ENCODE measurements around the gene F8. TPM values are rescaled to one million over a fixed set of nuclear protein-coding genes. Genes with fewer than 3 reads are reported as not detected.
A peak's percentile ranks its signal among the peaks of the same experiment; 100 is the strongest.

F8 gene
- total and polyA plus RNA-seq, 9 of the 15 experiments (the other 6 are each of a cell fraction or from before 2014, with no cell fraction given): 0.41 to 3.8 (median 0.91) TPM

DNA sequence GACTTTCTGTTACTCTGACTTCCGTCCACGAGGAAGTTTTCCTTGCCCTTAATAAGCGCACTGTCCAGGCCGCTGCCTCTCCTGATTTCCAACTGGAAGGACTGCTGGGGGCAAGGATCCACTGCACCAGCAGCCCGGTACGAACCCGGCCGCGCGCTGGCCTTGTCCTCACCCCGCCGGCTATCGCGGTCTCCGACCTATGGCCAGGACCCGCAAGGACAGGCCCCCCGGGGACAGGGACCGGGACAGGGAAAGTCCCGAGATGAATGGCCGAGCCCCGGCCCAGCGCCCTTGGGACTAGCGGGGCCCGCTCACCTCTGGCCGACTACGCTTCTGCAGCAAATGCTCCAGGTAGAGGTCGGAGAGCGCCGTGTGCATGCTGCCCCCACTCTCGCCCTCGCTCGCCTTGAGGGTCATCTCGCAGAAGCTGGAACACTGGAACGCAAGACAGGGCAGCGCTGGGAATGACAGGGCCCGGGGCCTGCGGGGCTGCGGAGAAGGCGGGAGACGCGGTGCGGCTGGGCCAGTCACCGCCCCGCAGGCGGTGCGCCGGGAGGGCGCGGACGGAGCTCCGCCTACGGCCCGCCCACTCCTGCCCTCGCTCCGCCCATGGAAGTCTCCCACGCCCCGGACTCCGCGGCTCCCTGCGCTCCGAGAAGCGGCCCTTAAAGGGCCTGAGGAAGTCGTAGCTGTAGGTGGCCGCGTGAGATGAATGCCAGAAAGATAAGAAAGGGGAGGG, 217.4 kb downstream of the F8 start, which contains the start of gene MPP1 (continued):
- TF ChIP-seq, protein P1, sequence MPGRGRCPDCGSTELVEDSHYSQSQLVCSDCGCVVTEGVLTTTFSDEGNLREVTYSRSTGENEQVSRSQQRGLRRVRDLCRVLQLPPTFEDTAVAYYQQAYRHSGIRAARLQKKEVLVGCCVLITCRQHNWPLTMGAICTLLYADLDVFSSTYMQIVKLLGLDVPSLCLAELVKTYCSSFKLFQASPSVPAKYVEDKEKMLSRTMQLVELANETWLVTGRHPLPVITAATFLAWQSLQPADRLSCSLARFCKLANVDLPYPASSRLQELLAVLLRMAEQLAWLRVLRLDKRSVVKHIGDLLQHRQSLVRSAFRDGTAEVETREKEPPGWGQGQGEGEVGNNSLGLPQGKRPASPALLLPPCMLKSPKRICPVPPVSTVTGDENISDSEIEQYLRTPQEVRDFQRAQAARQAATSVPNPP (IDR thresholded peaks at IDR 0.05; ENCODE audit: borderline replicate concordance, insufficient read depth, insufficient read length): no peak
- TF ChIP-seq RBM39 (optimal IDR thresholded peaks at IDR 0.05; ENCODE audit: low read depth, low read length): no peak
- no peak for TF ChIP-seq FOXM1 (IDR thresholded peaks at IDR 0.05; ENCODE audit: low read depth)
- TF ChIP-seq FOXM1 (CRISPR knock-in tag; IDR thresholded peaks at IDR 0.05; ENCODE audit: low read depth): 0 out of 2 replicates have a peak, but pooled peaks have one; percentile 43
- TF ChIP-seq, protein P2, sequence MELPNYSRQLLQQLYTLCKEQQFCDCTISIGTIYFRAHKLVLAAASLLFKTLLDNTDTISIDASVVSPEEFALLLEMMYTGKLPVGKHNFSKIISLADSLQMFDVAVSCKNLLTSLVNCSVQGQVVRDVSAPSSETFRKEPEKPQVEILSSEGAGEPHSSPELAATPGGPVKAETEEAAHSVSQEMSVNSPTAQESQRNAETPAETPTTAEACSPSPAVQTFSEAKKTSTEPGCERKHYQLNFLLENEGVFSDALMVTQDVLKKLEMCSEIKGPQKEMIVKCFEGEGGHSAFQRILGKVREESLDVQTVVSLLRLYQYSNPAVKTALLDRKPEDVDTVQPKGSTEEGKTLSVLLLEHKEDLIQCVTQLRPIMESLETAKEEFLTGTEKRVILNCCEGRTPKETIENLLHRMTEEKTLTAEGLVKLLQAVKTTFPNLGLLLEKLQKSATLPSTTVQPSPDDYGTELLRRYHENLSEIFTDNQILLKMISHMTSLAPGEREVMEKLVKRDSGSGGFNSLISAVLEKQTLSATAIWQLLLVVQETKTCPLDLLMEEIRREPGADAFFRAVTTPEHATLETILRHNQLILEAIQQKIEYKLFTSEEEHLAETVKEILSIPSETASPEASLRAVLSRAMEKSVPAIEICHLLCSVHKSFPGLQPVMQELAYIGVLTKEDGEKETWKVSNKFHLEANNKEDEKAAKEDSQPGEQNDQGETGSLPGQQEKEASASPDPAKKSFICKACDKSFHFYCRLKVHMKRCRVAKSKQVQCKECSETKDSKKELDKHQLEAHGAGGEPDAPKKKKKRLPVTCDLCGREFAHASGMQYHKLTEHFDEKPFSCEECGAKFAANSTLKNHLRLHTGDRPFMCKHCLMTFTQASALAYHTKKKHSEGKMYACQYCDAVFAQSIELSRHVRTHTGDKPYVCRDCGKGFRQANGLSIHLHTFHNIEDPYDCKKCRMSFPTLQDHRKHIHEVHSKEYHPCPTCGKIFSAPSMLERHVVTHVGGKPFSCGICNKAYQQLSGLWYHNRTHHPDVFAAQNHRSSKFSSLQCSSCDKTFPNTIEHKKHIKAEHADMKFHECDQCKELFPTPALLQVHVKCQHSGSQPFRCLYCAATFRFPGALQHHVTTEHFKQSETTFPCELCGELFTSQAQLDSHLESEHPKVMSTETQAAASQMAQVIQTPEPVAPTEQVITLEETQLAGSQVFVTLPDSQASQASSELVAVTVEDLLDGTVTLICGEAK (IDR thresholded peaks at IDR 0.05): no peak
- TF ChIP-seq, protein P2 (CRISPR knock-in tag; IDR thresholded peaks at IDR 0.05): no peak
- TF ChIP-seq PHF20 (IDR thresholded peaks at IDR 0.05; ENCODE audit: partially characterized antibody): no peak
- TF ChIP-seq ATF1 (CRISPR knock-in tag; IDR thresholded peaks at IDR 0.05): no peak
- TF ChIP-seq ATF1 (tag; IDR thresholded peaks at IDR 0.05): peak; percentile 42; the same call in 1 of the 2 replicates
- TF ChIP-seq, protein P3, sequence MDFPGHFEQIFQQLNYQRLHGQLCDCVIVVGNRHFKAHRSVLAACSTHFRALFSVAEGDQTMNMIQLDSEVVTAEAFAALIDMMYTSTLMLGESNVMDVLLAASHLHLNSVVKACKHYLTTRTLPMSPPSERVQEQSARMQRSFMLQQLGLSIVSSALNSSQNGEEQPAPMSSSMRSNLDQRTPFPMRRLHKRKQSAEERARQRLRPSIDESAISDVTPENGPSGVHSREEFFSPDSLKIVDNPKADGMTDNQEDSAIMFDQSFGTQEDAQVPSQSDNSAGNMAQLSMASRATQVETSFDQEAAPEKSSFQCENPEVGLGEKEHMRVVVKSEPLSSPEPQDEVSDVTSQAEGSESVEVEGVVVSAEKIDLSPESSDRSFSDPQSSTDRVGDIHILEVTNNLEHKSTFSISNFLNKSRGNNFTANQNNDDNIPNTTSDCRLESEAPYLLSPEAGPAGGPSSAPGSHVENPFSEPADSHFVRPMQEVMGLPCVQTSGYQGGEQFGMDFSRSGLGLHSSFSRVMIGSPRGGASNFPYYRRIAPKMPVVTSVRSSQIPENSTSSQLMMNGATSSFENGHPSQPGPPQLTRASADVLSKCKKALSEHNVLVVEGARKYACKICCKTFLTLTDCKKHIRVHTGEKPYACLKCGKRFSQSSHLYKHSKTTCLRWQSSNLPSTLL (IDR thresholded peaks at IDR 0.05): no peak
- no peak for TF ChIP-seq CREB1 (IDR thresholded peaks at IDR 0.05)
- peak; percentile 64 for TF ChIP-seq CREB1 (CRISPR knock-in tag; IDR thresholded peaks at IDR 0.05)
- TF ChIP-seq CBFB (CRISPR knock-in tag; IDR thresholded peaks at IDR 0.05): no peak
- peak; percentile 56; the same call in 1 of the 2 replicates for TF ChIP-seq ZBTB1 (CRISPR knock-in tag; IDR thresholded peaks at IDR 0.05; ENCODE audit: borderline replicate concordance, low read depth)

Data from K562 (cell line).